Measurements from ENCODE around the gene HSP90AA1.
"Not testable (repeated sequence)": the region's sequence is repeated elsewhere in the genome, so short reads cannot be mapped to it uniquely, and the experiment has no call there.

The HSP90AA1 gene

DNA sequence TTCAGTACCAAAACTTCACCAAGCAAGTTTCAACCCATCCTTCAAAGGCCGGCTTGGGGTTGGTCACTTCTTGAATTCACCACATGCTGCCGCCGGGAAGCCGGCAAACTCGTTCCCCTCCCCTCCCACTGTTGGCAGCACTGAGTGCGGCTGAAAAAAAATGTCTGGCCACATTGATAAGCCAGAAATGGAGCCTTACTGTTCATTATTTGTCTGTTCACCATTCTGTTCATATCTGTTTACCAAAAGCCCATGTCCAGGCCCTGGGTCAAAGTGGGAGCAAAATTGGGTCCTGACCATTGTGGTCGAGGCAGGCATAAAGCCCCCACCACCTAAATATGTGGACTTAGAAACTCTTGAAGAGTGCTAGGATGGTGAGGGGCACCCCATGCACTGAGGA is 7.3 kb upstream of the HSP90AA1 start:
- DNase-seq (ENCODE audit: low read depth in 2 of 2), result no peak

DNA sequence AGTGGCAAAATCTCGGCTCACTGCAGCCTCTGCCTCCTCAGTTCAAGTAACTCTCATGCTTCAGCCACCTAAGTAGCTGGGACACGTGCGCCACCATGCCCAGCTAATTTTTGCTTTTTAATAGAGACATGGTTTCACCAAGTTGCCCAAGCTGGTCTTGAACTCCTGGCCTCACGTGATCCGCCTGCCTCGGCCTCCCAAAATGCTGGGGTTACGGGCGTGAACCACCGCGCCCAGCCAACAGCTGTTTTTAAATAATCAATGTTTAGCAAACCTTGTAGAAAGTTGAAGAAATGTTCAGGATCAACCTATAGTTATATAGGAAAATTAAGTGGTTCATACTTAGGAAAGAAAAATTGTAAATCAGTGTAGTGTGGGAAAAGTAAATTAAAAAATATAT is 6.0 kb upstream of the HSP90AA1 start:
- DNase-seq (ENCODE audit: low read depth in 2 of 2), result no peak

DNA sequence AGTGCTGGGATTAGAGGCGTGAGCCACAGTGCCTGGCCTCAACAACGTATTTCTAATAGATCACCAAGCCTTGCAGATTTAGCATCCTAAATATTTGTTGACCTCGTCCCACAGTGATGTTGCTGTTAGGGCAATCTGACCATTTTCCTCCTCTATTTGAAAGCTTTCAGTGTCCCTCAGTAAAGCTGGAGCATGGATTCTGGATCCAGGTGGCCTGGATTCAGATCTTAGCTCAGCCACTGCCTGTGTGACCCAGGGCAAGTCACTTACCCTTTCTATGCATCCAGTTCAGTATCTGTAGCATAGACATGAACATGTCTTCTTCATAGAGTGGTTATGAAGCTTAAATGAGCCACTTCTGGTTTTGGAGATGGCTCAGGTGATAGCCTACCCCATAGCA is 3.9 kb upstream of the HSP90AA1 start:
- no peak for DNase-seq (ENCODE audit: low read depth in 2 of 2)

DNA sequence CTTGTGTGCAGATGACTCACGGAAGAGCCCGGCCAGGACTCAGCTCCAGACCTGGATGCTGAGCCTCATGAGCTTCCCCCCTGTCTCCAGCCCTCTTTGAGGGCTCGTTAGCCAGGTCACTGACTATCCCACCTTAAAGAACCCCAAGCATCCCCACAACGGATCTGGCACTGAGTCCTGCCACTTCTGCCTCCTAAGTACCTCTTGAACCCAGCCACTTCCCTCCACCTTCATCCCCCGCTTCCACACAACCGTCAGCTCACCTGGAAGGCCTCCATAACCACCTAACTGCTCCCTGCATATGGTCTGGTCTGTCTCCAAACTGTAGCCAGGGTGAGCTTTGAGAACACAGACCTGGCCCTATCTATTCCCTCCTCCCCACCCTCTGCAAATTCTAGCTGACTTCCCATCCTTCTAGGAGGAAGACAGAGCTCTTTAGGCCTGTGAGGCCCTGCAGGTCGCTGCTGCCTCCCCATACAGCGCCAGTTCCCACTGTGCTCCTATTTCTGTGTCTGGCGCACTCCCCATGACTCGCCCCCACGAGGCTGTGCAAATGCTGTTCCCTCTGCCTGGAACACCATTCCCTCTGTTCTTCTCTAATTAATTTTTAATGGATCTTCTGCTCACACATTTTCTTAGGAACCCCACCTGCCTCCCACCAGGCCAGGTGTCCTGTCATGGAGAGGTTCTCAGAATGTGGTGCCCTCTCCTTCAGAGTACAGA is 2.9 kb upstream of the HSP90AA1 start:
- no peak for DNase-seq (ENCODE audit: low read depth in 2 of 2)

DNA sequence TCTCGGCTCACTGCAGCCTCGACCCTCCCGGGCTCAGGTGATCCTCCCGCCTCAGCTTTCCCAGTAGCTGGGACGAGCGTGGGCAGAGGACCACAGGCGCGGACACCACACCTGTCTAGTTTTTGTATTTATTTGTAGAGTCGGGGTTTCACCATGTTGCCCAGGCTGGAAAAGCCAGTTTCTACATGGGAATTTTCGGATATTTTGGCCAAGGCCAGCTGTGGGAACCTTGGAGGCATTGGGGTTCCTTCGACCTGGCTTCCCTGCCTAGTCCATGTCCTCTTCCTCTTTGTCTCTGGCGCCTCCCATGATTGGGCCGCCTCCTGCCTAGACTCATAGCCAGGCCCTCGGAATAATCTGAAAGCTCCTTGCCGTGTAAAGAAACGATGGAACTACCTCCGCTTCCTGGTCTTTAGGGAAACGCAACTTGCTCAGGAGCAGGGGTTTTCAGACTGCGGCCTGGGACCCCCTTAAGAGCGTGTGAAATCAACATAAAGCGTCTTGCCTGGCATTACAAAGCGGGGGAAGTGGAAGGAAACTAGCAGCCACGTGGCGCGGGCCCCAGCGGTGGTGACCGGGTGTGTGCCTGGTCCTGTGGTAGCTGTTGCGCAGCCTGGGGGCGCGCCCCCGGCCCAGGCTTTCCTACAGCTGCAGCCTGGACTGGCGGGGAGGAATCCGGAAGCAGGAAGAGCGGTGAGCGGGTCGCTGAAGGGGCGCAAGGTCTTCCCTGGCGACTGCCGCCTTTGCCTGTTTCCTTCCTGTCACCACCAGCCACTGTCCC is 1.4 kb upstream of the HSP90AA1 start:
- DNase-seq (ENCODE audit: low read depth in 2 of 2), result no peak

DNA sequence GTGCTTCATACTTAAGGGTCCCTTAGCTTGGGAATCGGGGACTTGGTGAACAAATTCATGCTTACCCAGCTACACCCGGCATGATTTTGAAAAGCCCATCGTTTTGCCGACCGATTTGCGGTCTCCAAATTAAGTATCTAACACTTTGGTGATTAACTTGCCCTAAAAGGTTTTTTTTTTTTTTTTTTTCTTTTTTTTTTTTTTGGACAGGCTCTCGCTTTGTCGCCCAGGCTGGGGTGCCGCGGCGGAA is 843 bp upstream of the HSP90AA1 start:
- no peak for DNase-seq (ENCODE audit: low read depth in 2 of 2)

DNA sequence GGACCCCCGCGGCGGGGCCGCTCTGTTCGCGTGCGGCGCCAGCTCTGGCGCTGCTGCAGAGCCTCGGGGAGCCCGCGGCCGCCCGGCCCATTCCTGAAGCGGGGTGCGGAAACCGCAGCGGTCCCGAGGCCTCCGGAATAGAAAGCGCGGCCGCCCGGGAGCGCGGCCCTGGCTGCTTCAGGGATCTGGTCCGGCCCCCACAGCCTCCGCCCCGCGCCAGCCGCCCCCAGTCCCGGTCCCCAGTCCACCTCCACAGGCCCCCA is 204 bp downstream of the HSP90AA1 start:
- no peak for DNase-seq (ENCODE audit: low read depth in 2 of 2)

DNA sequence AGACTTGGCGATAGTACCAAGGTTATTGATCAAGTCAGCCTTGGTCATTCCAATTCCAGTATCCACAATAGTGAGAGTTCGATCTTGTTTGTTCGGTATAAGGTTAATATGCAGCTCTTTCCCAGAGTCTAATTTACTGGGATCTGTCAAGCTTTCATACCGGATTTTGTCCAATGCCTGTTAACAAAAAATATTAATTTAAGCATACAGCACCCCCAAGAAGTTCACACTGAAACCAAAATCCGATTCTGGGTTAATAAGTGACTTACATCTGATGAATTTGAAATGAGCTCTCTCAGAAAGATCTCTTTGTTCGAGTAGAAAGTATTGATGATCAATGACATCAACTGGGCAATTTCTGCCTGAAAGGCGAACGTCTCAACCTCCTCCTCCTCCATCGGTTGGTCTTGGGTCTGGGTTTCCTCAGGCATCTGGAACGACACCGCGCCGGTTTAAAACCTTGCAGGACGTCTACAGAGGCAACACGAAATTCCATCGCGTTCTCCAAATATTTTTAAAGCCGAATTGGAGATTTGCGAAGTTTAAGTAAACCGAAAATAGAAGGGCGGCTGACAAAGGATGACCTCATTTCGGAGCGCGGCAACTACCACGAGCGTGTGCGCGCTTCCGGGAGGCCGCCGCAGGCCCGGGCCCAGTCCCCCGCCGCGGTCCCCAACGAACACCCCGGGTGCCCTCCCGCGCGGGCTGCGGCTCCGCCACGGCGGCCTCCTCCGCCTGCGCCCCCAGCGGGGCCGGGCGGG is 716 bp downstream of the HSP90AA1 start:
- no peak for DNase-seq (ENCODE audit: low read depth in 2 of 2)

DNA sequence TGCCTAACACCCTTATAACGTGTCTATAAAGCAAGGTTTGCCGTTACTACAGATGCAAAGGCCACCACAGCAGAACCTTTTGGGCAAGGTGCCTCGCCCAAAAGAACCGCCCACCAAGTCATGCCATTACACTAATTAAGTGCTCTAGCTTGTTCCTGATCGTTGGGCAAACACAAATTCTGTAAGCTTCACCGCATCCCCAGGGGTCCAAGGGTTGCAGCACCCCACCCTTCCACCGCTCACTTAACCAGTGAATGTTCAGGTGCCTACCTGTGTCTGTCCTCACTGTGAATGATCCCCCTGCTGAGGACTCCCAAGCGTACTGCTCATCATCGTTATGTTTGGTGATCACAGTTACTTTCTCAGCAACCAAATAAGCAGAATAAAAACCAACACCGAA is 1.4 kb downstream of the HSP90AA1 start:
- no peak for DNase-seq (ENCODE audit: low read depth in 2 of 2)

DNA sequence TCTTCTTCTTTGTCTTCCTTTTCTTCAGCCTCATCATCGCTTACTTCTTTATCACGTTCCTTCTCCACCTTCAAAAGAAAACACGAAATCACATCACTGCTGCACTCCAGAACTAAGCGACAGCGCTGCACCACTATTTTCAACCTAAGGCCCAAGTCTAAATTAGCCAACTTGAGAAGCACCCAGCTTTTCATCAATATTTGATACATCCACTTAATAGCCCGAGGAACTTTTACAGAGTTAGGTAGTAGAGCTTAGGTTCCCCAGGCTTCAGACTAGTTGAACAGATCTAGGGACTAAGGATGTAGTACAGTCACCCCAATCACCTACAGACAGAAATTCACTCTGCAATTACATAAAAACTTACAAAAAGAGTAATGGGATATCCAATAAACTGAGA is 1.9 kb downstream of the HSP90AA1 start:
- no peak for DNase-seq (ENCODE audit: low read depth in 2 of 2)

DNA sequence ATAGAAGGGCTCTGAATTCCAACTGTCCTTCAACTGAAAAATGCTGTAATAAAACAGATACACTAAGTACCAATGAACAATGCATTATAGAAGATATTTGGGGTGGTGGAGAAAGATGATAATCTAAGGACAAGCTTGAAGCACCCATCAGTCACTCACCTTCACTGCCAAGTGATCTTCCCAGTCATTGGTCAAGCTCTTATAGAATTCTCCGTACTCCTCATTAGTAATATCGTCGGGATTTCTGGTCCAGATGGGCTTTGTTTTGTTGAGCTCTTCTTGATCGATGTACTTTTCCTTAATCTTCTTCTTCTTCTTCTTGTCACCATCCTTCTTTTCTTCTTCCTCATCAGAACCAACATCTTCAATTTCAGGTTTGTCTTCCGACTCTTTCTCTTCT is 2.3 kb downstream of the HSP90AA1 start:
- not testable (repeated sequence) for DNase-seq (ENCODE audit: low read depth in 2 of 2)

DNA sequence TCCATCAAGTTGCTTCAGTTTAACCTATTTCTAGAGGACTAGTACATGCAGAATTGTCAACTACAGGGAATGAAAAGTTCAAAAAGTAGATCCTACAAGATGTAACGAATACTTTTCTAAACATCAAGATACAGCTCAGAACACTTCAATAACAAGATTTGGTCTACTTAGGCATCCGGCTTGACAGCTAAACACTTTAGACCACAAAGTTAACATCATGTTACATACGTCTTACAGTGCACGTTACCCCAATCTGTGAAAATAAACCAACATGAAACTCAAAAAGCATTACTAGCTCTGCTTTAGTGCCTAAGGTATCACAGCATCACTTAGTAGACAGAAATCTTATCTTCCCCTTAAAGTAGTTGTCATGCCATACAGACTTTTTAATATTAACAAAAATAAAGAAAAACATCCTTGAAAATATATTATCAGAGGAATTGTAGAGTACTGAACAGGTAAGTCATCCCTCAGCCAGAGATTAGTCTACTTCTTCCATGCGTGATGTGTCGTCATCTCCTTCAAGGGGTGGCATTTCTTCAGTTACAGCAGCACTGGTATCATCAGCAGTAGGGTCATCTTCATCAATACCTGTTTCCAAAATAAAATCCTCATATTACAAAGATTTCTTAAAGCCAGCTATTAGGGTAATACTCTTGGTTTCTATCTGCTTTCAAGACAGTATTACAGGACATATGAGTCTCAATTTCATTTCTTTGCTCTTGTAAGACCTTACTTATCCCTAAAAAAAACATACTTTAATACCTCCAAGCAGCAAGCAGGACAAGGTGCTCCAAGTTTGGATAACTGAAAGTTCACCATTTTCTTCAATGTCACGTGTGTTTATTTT is 5.4 kb downstream of the HSP90AA1 start:
- DNase-seq (ENCODE audit: low read depth in 2 of 2), result no peak

DNA sequence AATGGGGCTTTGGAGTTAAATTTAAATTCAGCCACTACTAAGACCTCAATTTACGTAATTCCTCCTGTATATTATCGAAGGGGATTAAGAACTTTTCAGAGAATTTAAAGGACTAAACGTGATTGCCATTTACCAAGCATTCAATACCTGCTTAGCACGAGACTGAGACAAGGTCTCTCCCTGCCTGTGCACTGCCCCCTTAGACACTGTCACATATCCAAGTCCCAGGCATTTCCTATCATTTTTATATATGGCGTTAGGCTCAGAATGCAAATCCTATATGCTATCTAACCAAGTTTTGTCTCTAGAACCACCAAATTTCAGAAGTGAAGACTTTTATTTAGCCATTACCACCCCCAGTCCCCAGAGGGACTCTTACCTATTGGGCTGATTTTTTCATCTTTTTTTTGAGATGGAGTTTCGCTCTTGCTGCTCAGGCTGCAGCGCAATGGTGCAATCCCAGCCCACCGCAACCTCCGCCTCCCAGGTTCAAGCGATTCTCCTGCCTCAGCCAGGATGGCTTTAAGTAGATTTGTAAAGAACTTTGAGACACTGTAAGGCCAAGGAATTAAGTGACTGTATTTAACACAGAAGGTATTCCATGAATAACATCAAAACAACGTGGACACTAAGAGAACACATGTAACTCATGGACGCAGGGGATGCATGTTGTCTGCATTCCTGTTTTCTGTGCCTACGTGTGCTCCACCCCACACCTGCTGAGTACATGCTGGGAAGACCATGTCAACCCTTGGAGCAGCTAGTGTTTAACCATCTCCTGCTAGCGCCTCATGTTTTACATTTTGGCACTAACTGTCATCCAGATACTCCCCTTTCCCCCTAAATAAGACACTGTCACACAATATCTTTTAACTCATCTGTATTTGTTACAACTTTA is 6.4 kb downstream of the HSP90AA1 start:
- no peak for DNase-seq (ENCODE audit: low read depth in 2 of 2)

DNA sequence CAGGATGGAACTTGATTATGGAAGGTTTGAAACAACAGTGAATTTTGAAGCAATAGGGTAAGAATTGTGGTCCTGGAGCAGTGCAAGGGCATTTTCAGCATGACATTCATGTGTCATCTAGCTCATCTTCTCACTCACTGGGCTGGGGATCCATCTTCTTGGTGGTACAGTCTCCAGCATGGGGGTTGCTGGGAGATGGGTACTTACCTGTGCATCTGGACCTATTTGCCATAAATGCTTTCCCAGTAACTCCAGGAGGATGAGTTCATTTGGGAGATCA is 7.2 kb downstream of the HSP90AA1 start:
- DNase-seq (ENCODE audit: low read depth in 2 of 2), result no peak

DNA sequence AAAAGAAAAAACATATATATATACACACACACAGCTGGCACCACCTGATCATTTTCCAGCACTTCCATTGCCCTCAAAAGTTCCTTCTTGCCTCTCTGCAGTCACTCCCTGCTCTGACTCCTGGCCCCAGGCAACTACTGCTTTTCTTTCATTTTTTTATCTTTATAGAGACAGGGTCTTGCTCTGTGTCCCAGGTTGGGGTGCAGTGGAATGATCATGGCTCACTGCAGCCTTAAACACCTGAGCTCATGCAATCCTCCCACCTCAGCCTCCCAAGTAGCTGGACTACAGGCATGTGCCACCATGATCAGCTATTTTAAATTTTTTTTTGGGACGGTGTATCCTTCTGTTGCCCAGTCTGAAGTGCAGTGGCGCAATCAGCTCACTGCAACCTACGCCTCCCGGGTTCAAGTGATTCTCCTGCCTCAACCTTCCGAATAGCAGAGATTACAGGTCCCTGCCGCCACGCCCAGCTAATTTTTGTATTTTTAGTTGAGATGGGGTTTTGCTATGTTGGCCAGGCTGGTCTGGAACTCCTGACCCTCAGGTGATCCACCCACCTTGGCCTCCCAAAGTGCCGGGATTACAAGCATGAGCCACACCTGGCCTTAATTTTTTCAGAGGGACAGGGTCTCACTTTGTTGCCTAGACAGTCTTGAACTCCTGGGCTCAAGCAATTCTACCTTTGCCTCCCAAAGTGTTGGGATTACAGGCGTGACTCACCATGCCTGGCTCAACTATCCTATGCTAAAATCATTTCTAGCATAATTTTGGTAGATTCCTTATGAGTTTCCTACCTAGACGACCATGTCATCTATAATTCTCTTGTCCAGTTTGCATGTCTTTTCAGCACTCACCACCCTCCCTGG is 7.8 kb downstream of the HSP90AA1 start:
- DNase-seq (ENCODE audit: low read depth in 2 of 2), result no peak

DNA sequence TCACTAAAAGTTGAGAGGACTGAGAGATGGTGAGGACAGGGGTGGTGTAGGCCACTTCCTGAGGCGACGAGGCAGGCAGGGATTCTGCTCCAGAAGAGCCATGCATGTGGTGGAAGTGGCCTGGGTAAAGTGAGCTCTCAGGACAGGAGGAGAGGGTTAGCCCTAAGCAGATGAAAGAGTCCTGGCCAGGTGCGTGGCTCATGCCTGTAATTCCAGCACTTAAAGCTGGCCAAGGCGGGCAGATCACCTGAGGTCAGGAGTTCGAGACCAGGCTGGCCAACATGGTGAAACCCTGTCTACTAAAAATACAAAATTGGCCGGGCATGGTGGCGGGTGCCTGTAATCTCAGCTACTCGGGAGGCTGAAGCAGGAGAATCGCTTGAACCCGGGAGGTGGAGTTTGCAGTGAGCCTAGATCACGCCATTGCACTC is 8.5 kb downstream of the HSP90AA1 start:
- DNase-seq (ENCODE audit: low read depth in 2 of 2), result not testable (repeated sequence)

DNA sequence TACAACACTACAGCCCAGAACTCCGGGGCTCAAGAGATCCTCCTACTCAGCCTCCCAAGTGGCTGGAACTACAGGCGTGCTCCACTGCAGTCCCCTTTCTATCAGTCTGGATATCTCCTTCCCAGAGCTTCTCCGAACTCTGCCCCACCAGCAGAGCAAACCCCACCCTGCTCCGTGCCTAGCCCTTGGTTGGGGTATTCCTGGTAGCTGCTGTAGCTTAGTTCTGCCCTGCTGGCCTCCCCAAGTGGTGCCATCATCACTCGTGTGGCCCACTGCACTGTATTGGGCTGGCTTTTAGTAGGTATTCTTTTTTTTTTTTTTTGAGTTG is 9.5 kb downstream of the HSP90AA1 start:
- no peak for DNase-seq (ENCODE audit: low read depth in 2 of 2)

DNA sequence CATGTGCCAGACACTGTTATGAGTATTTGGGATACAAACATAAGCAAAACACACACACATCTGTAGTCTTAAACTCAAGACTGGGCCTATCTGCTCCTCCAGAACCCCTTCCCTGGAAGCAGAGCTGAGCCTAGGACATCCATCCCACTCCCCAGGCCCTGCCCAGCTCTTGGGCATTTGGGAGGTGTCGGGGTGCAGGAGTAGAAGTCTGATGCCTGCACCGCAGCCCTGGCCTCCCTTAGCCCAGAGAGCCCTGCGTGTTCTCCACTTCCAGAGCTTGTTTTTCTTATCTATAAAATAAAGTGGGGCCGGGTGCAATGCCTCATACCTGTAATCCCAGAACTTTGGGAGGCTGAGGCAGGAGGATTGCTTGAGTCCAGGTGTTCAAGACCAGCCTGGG is 11.7 kb downstream of the HSP90AA1 start:
- no peak for DNase-seq (ENCODE audit: low read depth in 2 of 2)

DNA sequence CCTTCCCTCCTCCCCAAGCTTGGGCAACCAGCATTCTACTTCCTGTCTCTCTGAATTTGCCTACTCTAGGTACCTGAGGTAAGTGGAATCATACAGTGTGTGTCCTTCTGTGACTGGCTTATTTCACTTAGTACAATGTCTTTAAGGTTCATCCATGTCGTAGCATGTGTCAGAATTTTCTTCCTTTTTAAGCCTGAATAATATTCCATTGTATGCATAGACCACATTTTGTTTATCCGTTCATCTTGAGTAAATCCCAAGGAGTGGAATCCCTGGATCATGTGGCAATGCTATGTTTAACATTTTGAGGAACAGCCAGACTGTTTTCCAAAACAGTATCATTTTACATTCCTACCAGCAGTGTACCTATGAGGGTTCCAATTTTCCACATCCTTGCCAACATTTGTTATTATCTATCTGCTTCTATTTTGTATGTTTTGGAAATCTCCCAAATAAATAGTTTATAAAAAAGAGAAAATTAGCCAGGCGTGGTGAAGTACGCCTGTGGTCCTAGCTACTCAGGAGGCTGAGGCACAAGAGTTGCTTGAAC is 12.4 kb downstream of the HSP90AA1 start:
- no peak for DNase-seq (ENCODE audit: low read depth in 2 of 2)

DNA sequence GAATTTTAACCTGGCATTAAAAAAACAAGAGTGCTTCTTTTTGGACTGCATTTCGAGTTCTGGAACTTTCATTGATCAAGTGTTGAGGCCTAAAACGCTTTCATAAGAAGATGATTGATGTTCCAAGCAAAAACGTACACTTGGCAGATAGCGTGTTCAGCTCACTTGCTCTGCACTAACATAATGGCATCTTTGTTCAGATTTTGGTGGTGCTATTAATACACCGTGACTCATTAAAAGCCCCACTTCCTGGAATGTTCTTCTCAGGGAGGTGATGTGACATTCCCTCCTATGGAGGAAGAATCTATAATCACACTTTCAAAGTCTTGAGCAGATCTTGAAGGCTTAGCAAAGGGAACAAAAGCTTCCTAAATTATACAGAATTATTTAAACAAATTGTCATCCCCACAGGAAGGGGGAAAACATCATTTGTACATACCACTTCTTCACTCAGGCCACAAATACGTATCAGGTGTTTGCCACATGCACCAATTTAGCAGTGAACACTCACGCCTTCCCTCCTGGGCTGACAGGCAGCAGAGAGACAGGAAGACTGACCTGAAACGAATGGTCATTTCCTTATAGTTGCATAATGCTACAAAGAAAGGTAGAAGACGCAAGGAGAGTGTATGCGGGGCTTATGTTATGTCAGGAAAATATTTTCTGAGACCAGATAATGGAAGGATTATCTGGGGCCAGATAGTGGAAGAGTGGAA is 15.4 kb downstream of the HSP90AA1 start:
- DNase-seq (ENCODE audit: low read depth in 2 of 2), result peak in 1 of 2 experiments; percentile 24
